Measurements from ENCODE around the gene EDN2.

EDN2 gene

GRCh38 chr1:41497461-41498030 lies 13.1 kb upstream of the EDN2 start:
- DNase-seq, result no peak

DNA sequence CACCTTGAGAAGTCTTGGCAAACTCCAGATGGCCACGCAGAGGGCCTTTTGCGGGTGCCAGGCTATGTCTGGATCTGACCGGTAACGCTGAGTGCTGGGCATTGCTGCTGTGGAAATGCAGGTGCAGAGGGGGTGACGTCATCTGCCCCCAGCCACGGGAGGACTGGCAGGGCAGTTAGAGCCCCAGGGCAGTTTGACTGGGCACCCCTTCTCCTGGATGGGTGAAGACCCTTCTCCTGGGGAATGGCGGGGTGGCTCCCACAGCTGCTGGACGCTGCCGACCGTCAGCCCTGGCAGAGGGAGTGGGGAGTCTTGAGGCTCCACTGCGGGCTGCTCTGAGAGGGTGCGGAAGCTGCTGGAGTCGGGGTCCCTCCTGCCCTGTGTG lies 12.6 kb upstream of the EDN2 start:
- DNase-seq, result no peak

DNA sequence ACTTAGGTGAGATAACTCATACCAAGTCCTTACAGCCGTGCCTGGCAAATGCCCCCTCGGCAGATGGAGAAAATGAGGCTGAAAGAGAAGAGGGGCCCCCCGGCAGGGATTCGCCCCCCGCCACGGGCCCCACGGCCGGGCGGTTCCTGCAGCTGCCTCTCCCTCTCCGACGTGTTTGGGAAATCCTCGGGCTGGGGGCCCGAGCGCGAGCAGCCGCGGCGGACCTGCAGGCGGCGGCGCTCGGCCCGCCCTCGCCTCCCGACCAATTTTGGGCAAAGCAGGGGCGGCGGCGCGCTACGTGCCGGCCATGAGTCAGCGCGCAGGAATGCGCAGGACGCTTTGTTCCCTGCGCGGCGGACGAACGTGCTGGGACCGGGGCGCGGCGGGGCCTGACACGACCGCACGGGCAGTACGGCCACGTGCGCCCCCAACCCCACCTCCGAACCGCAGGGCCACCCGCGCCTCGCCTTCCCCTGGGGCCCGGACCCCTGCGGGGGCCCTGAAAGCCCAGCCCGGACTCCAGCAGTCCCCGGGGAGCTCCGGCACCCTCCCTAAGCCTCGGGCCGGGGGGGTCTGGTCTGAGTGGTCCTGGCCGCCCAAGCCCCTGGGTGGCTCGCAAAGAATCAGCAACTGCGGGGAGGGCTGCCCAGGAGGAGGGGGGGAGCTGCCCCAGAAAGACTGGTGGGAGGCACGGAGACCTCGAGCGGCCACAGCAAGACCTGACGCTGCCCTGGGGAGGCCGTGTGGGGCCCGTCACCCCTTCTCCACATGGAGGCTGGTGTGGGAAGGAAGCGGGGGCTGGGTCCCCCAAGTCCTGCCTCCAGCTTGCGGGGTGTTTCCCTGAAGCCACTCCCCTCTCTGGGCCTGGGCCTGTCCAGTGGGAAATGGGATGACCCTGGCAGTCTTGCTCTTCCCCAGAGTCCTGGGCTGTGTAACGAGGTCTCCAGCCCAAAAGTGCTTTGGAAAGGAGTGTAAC lies 11.9 kb upstream of the EDN2 start:
- peak; percentile 66 to 80 for DNase-seq

GRCh38 chr1:41495210-41495948 lies 10.9 kb upstream of the EDN2 start:
- DNase-seq, result peak; percentile 40 to 57

GRCh38 chr1:41494351-41495209 lies 10.1 kb upstream of the EDN2 start:
- DNase-seq, result no peak

DNA sequence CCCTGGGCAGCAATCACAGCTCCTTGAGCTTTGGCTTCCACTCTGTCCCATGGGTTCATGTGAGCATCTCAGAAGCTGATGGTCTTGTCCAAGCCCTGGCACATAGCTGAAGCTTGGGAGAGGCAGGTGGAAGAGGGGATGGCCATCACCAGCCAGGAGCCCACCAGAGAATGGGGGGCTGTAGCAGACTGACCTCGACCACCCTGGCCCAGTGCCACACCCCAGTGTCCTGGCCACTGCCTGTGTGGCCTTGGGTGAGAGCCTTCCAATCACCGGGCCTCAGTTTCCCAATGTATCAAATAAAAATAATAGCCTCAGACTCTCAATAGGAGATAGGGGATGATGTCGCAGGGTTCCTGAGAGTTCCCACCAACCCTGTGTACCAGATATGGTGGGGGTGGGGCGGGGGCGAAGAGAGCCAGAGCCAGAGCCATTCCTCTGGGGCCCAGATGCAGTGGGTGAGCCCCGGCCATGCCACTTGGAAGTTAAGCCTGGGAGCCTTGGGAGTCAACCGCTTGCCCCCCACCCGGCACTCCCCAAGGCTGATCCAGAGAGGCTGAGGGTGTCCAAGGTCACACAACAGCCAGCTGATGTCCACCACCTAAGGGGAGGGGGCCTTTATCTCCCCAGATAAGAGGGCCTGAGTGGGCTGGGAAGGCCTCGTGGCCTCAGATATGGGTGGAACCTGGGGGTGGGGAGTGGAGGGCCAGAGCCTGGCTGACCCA lies 9.3 kb upstream of the EDN2 start:
- no peak for DNase-seq

GRCh38 chr1:41493117-41493536 lies 8.6 kb upstream of the EDN2 start:
- DNase-seq, result peak; percentile 50 to 60

GRCh38 chr1:41492341-41492848 lies 7.9 kb upstream of the EDN2 start:
- peak; percentile 67 to 74 for DNase-seq

GRCh38 chr1:41490911-41491310 lies 6.4 kb upstream of the EDN2 start:
- DNase-seq, result no peak

- no peak for DNase-seq
Measured at GRCh38 chr1:41489561-41489960, 5.1 kb upstream of the EDN2 start.

DNA sequence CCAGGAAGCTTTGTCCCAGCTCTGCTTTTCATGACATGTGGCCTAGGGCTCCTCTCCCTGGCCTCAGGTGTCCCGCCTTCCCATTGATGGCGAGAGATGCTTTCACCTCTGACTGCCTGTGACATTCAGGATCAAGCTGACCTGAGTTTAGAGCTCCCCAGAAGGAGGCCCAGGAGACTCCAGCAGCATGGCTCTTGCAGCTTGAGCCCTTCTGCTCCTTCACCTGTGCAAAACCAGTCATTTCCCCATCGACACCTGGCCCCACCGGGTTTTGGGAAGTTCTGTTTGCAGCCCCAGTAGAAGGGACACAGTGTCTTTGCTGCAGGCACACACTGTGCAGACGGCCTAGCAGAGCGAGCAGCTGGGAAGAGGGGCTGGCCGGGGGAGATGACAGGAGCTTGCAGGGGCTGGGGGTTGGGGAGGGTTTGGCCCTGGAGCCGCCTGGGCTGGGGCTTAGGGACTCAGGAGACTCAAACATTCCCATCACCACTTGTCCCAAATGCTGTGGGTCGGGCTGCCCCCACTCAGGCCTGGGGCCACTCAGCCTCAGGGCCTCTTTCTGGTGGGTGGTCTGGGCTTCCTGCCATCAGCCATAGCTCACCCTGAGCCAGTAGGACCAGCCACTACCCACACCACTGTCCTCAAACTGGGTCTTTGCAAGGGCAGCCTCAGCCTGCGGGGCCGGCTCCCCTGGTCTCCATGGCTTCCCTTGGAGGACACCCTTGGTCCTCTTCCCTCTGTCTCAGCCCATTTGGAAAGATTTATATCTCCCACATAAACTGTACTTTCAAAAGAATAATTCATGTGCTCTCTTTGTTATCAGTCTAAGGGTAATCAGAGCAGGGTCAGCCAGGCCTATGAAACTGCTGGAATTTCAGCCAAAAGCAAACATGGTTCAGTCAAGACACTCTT lies 3.8 kb upstream of the EDN2 start:
- DNase-seq, result no peak

- DNase-seq, result no peak
Measured at GRCh38 chr1:41487126-41488039, 2.9 kb upstream of the EDN2 start.

DNA sequence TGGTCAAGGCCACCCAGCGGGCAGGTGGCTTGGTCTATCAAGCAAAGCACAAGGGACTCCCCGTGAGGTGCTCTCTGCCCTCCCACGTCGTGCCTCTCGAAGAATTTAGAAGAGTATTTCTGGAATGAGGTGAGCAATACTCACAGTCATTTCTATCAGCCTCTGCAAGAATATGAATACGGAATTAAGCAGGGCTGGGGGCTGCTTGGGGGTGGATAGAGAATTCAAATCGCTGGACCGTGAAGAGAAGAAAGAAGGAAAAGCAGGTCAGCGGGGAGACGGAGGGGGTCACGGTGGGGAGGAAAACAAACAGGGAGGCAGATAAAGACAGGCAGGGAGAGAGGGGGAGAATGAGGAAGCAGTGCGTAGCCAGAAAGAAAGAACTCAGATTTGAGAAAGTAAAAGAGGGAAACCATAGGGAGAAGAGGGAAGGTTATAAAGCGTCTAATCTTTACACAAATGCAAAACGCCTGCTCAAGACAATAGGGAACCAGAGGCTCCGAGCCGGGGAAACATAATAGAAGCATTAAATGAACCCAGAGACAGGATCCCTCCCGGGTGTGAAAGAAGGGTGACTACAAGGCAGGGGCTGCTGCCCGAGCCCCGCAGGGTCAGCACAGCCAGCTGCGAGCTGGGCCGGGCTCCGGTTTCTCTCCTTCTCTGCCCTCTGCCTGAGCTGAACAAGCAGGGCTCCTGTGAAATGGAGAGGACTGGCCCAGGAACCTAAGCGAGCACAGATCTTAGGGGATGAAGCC lies 2.1 kb upstream of the EDN2 start:
- DNase-seq, result no peak

DNA sequence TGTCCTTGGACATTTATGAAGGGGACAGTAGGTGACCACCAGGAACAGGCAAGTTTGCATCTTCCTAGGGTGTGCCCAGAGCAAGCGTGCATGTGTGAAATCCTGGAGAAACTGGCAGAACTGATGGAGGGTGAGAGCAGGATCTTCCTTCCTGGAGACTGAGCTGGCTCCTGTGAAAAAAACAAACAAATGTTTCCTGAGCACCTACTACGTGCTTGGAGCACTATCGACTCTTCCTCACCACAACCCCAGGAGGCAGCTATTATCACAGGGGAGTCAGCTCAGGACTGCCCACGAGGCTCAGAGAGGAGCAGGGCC lies 1.5 kb upstream of the EDN2 start:
- no peak for DNase-seq

- no peak for DNase-seq
Measured at GRCh38 chr1:41485605-41486004, 1.1 kb upstream of the EDN2 start.

GRCh38 chr1:41483960-41484401 lies 502 bp downstream of the EDN2 start:
- no peak for DNase-seq

DNA sequence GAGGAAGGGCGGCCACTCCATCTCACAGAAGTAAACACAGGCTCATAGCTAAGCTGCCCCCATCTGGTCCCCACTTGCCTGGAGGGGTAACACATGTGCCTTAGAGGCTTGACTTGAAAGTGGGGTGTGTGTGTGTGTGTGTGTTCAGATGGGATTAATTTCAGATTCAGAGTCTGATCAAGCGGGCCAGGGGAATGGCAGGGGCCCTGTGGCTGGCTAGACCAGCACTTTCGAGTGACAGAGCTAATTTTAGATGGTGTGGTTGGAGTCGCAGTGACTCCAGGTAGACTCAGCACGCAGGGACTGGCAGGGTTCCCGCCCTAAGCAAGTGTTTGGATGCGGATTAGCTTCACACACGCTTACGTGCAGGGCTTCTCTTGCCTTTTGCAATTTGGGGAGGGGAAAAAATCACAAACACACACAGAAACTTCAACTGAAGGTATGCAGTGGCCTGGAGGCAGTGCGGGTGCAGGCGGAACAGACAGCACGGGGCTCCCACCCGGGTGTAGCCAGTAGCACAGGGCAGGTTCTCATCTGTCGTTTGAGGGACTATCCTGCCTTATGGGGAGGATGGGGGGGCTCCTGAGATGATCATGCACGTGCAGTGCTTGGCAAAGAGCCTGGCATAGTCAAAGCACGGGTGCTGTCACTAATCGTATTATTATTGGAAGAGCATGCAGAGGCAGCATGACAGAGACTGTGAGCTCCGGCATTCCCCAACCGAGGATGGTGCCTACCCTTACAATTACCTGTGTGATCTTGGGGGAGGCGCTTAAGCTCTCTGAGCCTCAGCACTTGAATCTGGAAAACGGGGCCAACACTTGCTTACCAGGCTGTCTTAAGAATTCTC lies 1.3 kb downstream of the EDN2 start:
- no peak for DNase-seq
